PC-3 (cell line): ENCODE results near the gene PIEZO2. TPM values are rescaled to one million over a fixed set of nuclear protein-coding genes. Genes with fewer than 3 reads are reported as not detected.

Experiments used
- ATAC-seq: fragments of 200-7000 bp; cut with Tn5 transposase; 2 replicates; pipeline ENCODE4 v1.9.1; 2020; ENCODE audit warnings: mild to moderate bottlenecking, moderate library complexity
- BruUV-seq: library from RNA; stranded (reverse); fragments of 400-500 nt; replicated peaks from 2 replicates; lab custom pipeline; 2021; lab: Mats Ljungman, UMichigan
- CTCF ChIA-PET: fragments of 300-600 bp; sonication (Branson Sonifier 250); formaldehyde crosslinking; loops from one replicate; lab custom pipeline; 2022; ENCODE audit warnings: antibody characterized with exemption; lab: Charles Lee
- POLR2A ChIA-PET: fragments of 300-600 bp; sonication (Branson Sonifier 250); formaldehyde crosslinking; loops from one replicate; lab custom pipeline; 2022; ENCODE audit warnings: antibody characterized with exemption; ENCODE audit not compliant: unreplicated experiment; lab: Charles Lee
- DNase-seq: peaks from one replicate; pipeline ENCODE4 v3.0.0-alpha.2; 2015
- H2AFZ ChIP-seq: fragments of 300-600 bp; sonication (generic); 2 replicates; pipeline ENCODE4 v1.6.0; 2016; ENCODE audit warnings: antibody characterized with exemption, low read length
- H3F3A ChIP-seq: fragments of 300-600 bp; sonication (generic); one replicate; pipeline ENCODE4 v1.6.0; 2017; ENCODE audit warnings: antibody characterized with exemption, low read length, control low read depth, mild to moderate bottlenecking; ENCODE audit not compliant: unreplicated experiment
- H3K27ac ChIP-seq: fragments of 300-600 bp; sonication (generic); 2 replicates; pipeline ENCODE4 v1.5.1; 2016; ENCODE audit warnings: mild to moderate bottlenecking, low read length
- H3K27me3 ChIP-seq: fragments of 300-600 bp; sonication (generic); 2 replicates; pipeline ENCODE4 v1.6.1; 2016; ENCODE audit warnings: low read length, mixed read lengths
- H3K36me3 ChIP-seq: fragments of 300-600 bp; sonication (generic); 2 replicates; pipeline ENCODE4 v1.6.1; 2016; ENCODE audit warnings: low read depth, mixed run types, low read length, mixed read lengths
- H3K4me1 ChIP-seq: fragments of 300-600 bp; sonication (generic); 2 replicates; pipeline ENCODE4 v1.5.1; 2016; ENCODE audit warnings: low read length; ENCODE audit not compliant: insufficient read depth
- H3K4me2 ChIP-seq: fragments of 300-600 bp; sonication (generic); 2 replicates; pipeline ENCODE4 v1.6.0; 2016; ENCODE audit warnings: low read length
- H3K4me3 ChIP-seq: fragments of 300-600 bp; sonication (generic); 2 replicates; pipeline ENCODE4 v1.5.1; 2016; ENCODE audit warnings: mild to moderate bottlenecking, low read length, mixed read lengths
- H3K79me2 ChIP-seq: fragments of 300-600 bp; sonication (generic); 2 replicates; pipeline ENCODE4 v1.6.1; 2017; ENCODE audit warnings: low read length, mixed read lengths
- H3K9ac ChIP-seq: fragments of 300-600 bp; sonication (generic); 2 replicates; pipeline ENCODE4 v1.6.0; 2016; ENCODE audit warnings: mild to moderate bottlenecking, low read length
- H3K9me2 ChIP-seq: fragments of 300-600 bp; sonication (generic); replicated peaks from 2 replicates; pipeline ENCODE4 v1.6.1; 2016; ENCODE audit warnings: mixed run types, low read length, mixed read lengths
- H3K9me3 ChIP-seq: fragments of 300-600 bp; sonication (generic); 2 replicates; pipeline ENCODE4 v1.6.1; 2016; ENCODE audit warnings: low read length, mixed read lengths
- H4K20me1 ChIP-seq: fragments of 300-600 bp; sonication (generic); 2 replicates; pipeline ENCODE4 v1.6.1; 2016; ENCODE audit warnings: low read length, mixed read lengths
- CTCF ChIP-seq: fragments of 300-600 bp; sonication (generic); conservative IDR thresholded peaks from 2 replicates; pipeline ENCODE4 v1.5.1; 2017; ENCODE audit warnings: antibody characterized with exemption, low read depth, mild to moderate bottlenecking, low read length
- EZH2 ChIP-seq: fragments of 300-600 bp; sonication (generic); IDR thresholded peaks from one replicate; pipeline ENCODE4 v1.6.1; 2017; ENCODE audit warnings: antibody characterized with exemption, mild to moderate bottlenecking, low read length; ENCODE audit not compliant: unreplicated experiment
- EZH2phosphoT487 ChIP-seq: fragments of 300-600 bp; sonication (generic); IDR thresholded peaks from 2 replicates; pipeline ENCODE4 v1.6.1; 2018; ENCODE audit warnings: mild to moderate bottlenecking, antibody characterized with exemption, low read length, borderline replicate concordance
- intact Hi-C: fragments of 100-400 bp; cut with micrococcal nuclease; formaldehyde crosslinking; loops from 2 replicates; pipeline ENCODE4 v1.9.0; 2023
- total RNA-seq: library from RNA; depleted of rRNA; stranded (reverse); fragments of >200 nt; gene quantifications from 2 replicates; pipeline ENCODE4 v1.2.3, GENCODE V29; 2014

Gene PIEZO2
- total RNA-seq, 1 experiment from 2014 or later, result not detected

GRCh38 chr18:10989486-10989885 lies 159.9 kb downstream of the PIEZO2 start:
- H4K20me1 ChIP-seq, result no peaks in the 10 kb centered on the region
- no peaks in the 10 kb centered on the region for H3K36me3 ChIP-seq
- peaks cover 9% of the 10 kb centered on the region; the same call in 1 of the 2 replicates for H3K9me3 ChIP-seq
- H3F3A ChIP-seq, result no peaks in the 10 kb centered on the region
- H3K4me2 ChIP-seq, result no peak overlapping the region
- ChIA-PET CTCF (no interaction called here), POLR2A (no interaction called here)
- no peak overlapping the region for H3K9ac ChIP-seq
- intact Hi-C loops, result no loop called here
- DNase-seq, result no peak
- no peak for ATAC-seq
- H3K27ac ChIP-seq, result no peak overlapping the region
- H3K4me3 ChIP-seq, result no peak overlapping the region
- no peaks in the 10 kb centered on the region for H3K9me2 ChIP-seq
- H3K79me2 ChIP-seq, result no peaks in the 10 kb centered on the region
- BruUV-seq, result no TSS peak
- 0 out of 2 replicates have a peak, but pooled peaks cover 4% of the 10 kb centered on the region for H3K27me3 ChIP-seq
- no peak for TF ChIP-seq CTCF
- no peaks in the 10 kb centered on the region for H3K4me1 ChIP-seq
- H2AFZ ChIP-seq, result no peak overlapping the region

DNA sequence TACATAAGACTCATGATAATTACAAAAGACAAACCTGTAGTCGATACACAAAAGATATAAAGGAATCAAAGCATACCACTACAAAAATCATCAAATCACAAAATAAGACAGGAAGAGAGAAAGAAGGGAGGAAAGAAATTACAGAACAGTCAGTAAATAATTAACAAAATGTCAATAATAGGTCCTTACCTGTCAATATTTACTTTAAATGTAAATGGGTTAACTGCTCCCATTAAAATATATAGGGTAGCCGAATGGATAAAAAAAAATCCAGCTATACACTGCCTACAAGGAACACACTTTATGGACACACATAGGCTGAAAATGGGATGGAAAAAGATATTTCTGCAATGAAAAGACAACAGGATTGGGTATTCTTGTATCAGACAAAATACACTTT lies 163.7 kb downstream of the PIEZO2 start:
- intact Hi-C loops, result no loop called here
- no peak overlapping the region for H3K4me2 ChIP-seq
- CTCF ChIA-PET, result no interaction called here
- H3K9me2 ChIP-seq, result no peaks in the 10 kb centered on the region
- no TSS peak for BruUV-seq
- no peak for TF ChIP-seq CTCF
- no peak for TF ChIP-seq EZH2phosphoT487
- TF ChIP-seq EZH2, result no peak
- H3K27me3 ChIP-seq, result no peaks in the 10 kb centered on the region
- peaks cover 9% of the 10 kb centered on the region; the same call in 1 of the 2 replicates for H3K9me3 ChIP-seq
- no peaks in the 10 kb centered on the region for H3K79me2 ChIP-seq
- no peak overlapping the region for H3K27ac ChIP-seq
- POLR2A ChIA-PET, result no interaction called here
- DNase-seq, result no peak
- H3K9ac ChIP-seq, result no peak overlapping the region
- no peak overlapping the region for H2AFZ ChIP-seq
- no peaks in the 10 kb centered on the region for H4K20me1 ChIP-seq
- H3K4me1 ChIP-seq, result no peaks in the 10 kb centered on the region
- H3K36me3 ChIP-seq, result no peaks in the 10 kb centered on the region
- H3F3A ChIP-seq, result no peaks in the 10 kb centered on the region
- no peak overlapping the region for H3K4me3 ChIP-seq
- ATAC-seq, result no peak

- no TSS peak for BruUV-seq
- no peak overlapping the region for H3K9ac ChIP-seq
- peaks cover 20% of the 10 kb centered on the region for H3K27me3 ChIP-seq
- TF ChIP-seq EZH2, result no peak
- TF ChIP-seq EZH2phosphoT487, result no peak
- no peak for TF ChIP-seq CTCF
- no peak overlapping the region for H2AFZ ChIP-seq
- H3K4me3 ChIP-seq, result no peak overlapping the region
- no peaks in the 10 kb centered on the region for H4K20me1 ChIP-seq
- ChIA-PET POLR2A (no interaction called here), CTCF (no interaction called here)
- no peak overlapping the region for H3K4me2 ChIP-seq
- intact Hi-C loops, result no loop called here
- DNase-seq (no peak), ATAC-seq (no peak)
- no peaks in the 10 kb centered on the region for H3K9me2 ChIP-seq
- no peaks in the 10 kb centered on the region for H3K36me3 ChIP-seq
- H3K79me2 ChIP-seq, result no peaks in the 10 kb centered on the region
- H3F3A ChIP-seq, result no peaks in the 10 kb centered on the region
- no peak overlapping the region for H3K27ac ChIP-seq
- no peaks in the 10 kb centered on the region for H3K4me1 ChIP-seq
- no peaks in the 10 kb centered on the region for H3K9me3 ChIP-seq
Observed at GRCh38 chr18:10979411-10979810, 170.0 kb downstream of the PIEZO2 start.
